HepG2 (cell line): ENCODE results near the gene RNASE7. TPM values are rescaled to one million over a fixed set of nuclear protein-coding genes. Genes with fewer than 3 reads are reported as not detected.

ENCODE experiments used
- ATAC-seq: fragments of 200-7000 bp; cut with Tn5 transposase; 3 replicates; pipeline ENCODE4 v1.9.1; 2020; ENCODE audit warnings: mild to moderate bottlenecking, moderate library complexity
- BruUV-seq: library from RNA; stranded (reverse); fragments of 400-500 nt; replicated peaks from 2 replicates; lab custom pipeline; 2021; lab: Mats Ljungman, UMichigan
- CTCF ChIA-PET: fragments of 300-600 bp; formaldehyde crosslinking; extraction: SDS; loops from one replicate; lab custom pipeline; 2021; ENCODE audit warnings: low total read pairs, inconsistent platforms, low intra/inter-chr PET ratio; lab: Yijun Ruan, JAX
- POLR2A ChIA-PET: fragments of 350-600 bp; sonication (Branson Sonifier 250); formaldehyde crosslinking; loops from one replicate; lab custom pipeline; 2020; ENCODE audit warnings: antibody characterized with exemption, inconsistent platforms; lab: Yijun Ruan, JAX
- DNase-seq: peaks from one replicate; pipeline ENCODE4 v3.0.0-alpha.2; 2015; ENCODE audit warnings: low spot score
- FAIRE-seq: peaks from 3 replicates; lab custom pipeline; 2011; peaks lifted over from hg19 to GRCh38; lab: Jason Lieb, UNC
- H2AFZ ChIP-seq: one replicate; pipeline ENCODE4 v1.6.1; 2011; ENCODE audit warnings: low read length, inconsistent platforms
- H3K27ac ChIP-seq: fragments of 300-600 bp; 3 replicates; pipeline ENCODE4 v1.8.0; 2011; ENCODE audit warnings: mixed run types, mild to moderate bottlenecking, mixed read lengths, low read length, inconsistent platforms; ENCODE audit not compliant: insufficient read depth; ENCODE audit errors: extremely low read length
- H3K27me3 ChIP-seq, 2 experiments: fragments of 200-600 bp in 1 of 2; 2 replicates in 1 of 2; 3 replicates in 1 of 2; pipeline versions ENCODE4 v1.6.0 to v1.8.0; 2011; ENCODE audit warnings: low read length in 2 of 2, mild to moderate bottlenecking in 2 of 2, moderate library complexity in 2 of 2, inconsistent platforms in 1 of 2; ENCODE audit not compliant: insufficient read depth in 2 of 2, control insufficient read depth in 1 of 2
- H3K36me3 ChIP-seq, 2 experiments: fragments of 200-600 bp in 1 of 2; replicated peaks in 1 of 2; 2 replicates in 1 of 2; 3 replicates in 1 of 2; pipeline versions ENCODE4 v1.5.1 to v1.8.0; 2011; ENCODE audit warnings: low read length in 2 of 2, inconsistent platforms in 1 of 2; ENCODE audit not compliant: insufficient read depth in 2 of 2, control insufficient read depth in 1 of 2
- H3K4me1 ChIP-seq: 2 replicates; pipeline ENCODE4 v1.5.1; 2012; ENCODE audit warnings: low read length, inconsistent platforms; ENCODE audit not compliant: insufficient read depth
- H3K4me2 ChIP-seq: 2 replicates; pipeline ENCODE4 v1.6.0; 2011; ENCODE audit warnings: low read depth, low read length, inconsistent platforms
- H3K4me3 ChIP-seq, 3 experiments: fragments of 200-600 bp in 1 of 3; sonication (generic), shearing (Covaris generic) in 1 of 3; replicated peaks in 1 of 3; 2 replicates each; pipeline ENCODE4 v1.5.1; 2011 to 2016; ENCODE audit warnings: low read length in 3 of 3, inconsistent platforms in 2 of 3, low read depth in 2 of 3, mild to moderate bottlenecking in 2 of 3, control low read depth in 1 of 3, mixed read lengths in 1 of 3; ENCODE audit not compliant: insufficient read depth in 1 of 3
- H3K79me2 ChIP-seq: one replicate; pipeline ENCODE4 v1.6.1; 2011; ENCODE audit warnings: low read length, inconsistent platforms; ENCODE audit not compliant: insufficient read depth
- H3K9ac ChIP-seq: 2 replicates; pipeline ENCODE4 v1.6.0; 2011; ENCODE audit warnings: mild to moderate bottlenecking, low read depth, low read length, inconsistent platforms; ENCODE audit not compliant: insufficient read depth
- H3K9me3 ChIP-seq: 2 replicates; pipeline ENCODE4 v1.5.1; 2012; ENCODE audit warnings: mild to moderate bottlenecking, low read length
- H4K20me1 ChIP-seq: 2 replicates; pipeline ENCODE4 v1.6.0; 2011; ENCODE audit warnings: inconsistent platforms, mild to moderate bottlenecking, low read length, moderate library complexity; ENCODE audit not compliant: insufficient read depth
- ASH2L ChIP-seq: fragments of 300-600, 200-600 bp; sonication (generic); IDR thresholded peaks from 2 replicates; pipeline ENCODE4 v1.7.0; 2017; ENCODE audit warnings: low read depth, mild to moderate bottlenecking, moderate library complexity, mixed read lengths, low read length; ENCODE audit not compliant: insufficient read length
- ATF3 ChIP-seq: sonication (generic); formaldehyde crosslinking; IDR thresholded peaks from 2 replicates; pipeline ENCODE4 v1.4.0; 2020; ENCODE audit warnings: missing genetic modification reagents
- BRD4 ChIP-seq: sonication (generic); formaldehyde crosslinking; IDR thresholded peaks from 2 replicates; pipeline ENCODE4 v1.4.0; 2020; ENCODE audit warnings: missing genetic modification reagents
- CCDC6 ChIP-seq: sonication (generic); formaldehyde crosslinking; IDR thresholded peaks from 2 replicates; pipeline ENCODE4 v1.8.1; 2022; ENCODE audit warnings: mild to moderate bottlenecking, missing genetic modification reagents, moderate library complexity
- HOXA5 ChIP-seq: sonication (generic); formaldehyde crosslinking; IDR thresholded peaks from 2 replicates; pipeline ENCODE4 v1.4.0; 2020; ENCODE audit warnings: missing genetic modification reagents
- KMT2A ChIP-seq: sonication (generic); formaldehyde crosslinking; IDR thresholded peaks from 2 replicates; pipeline ENCODE4 v1.4.0; 2020; ENCODE audit warnings: missing genetic modification reagents
- MIXL1 ChIP-seq: IDR thresholded peaks from 2 replicates; pipeline ENCODE4 v1.6.1; 2016
- POLR2A ChIP-seq, 2 experiments: IDR thresholded peaks; 2 replicates each; pipeline ENCODE4 v1.6.1; 2011; ENCODE audit warnings: low read depth in 2 of 2, low read length in 2 of 2, mild to moderate bottlenecking in 1 of 2, moderate library complexity in 1 of 2; ENCODE audit not compliant: insufficient read depth in 1 of 2
- PREB ChIP-seq: sonication (generic); formaldehyde crosslinking; IDR thresholded peaks from 2 replicates; pipeline ENCODE4 v1.4.0; 2020; ENCODE audit warnings: missing genetic modification reagents
- RARG ChIP-seq: sonication (generic); formaldehyde crosslinking; IDR thresholded peaks from 2 replicates; pipeline ENCODE4 v1.4.0; 2020; ENCODE audit warnings: low read depth, mild to moderate bottlenecking, missing genetic modification reagents
- RCOR2 ChIP-seq: IDR thresholded peaks from 2 replicates; pipeline ENCODE4 v1.6.1; 2016; ENCODE audit warnings: missing biosample characterization, missing genetic modification reagents
- SOX13 ChIP-seq, 3 experiments: fragments of 450-650 bp in 1 of 3; sonication (generic) in 1 of 3; formaldehyde crosslinking in 1 of 3; IDR thresholded peaks in 2 of 3; conservative IDR thresholded peaks in 1 of 3; 2 replicates each; pipeline versions ENCODE4 v1.5.0 to v1.6.1; 2016 to 2020; ENCODE audit warnings: antibody characterized with exemption in 1 of 3, mild to moderate bottlenecking in 1 of 3, missing compliant biosample characterization in 1 of 3, missing genetic modification reagents in 1 of 3, moderate library complexity in 1 of 3
- SP2 ChIP-seq: sonication (generic); formaldehyde crosslinking; IDR thresholded peaks from 2 replicates; pipeline ENCODE4 v1.5.1; 2020; ENCODE audit warnings: mild to moderate bottlenecking, missing genetic modification reagents
- THAP11 ChIP-seq: IDR thresholded peaks from 2 replicates; pipeline ENCODE4 v1.6.1; 2016; ENCODE audit warnings: missing biosample characterization, missing genetic modification reagents
- TOPORS ChIP-seq: sonication (generic); formaldehyde crosslinking; IDR thresholded peaks from 2 replicates; pipeline ENCODE4 v1.8.0; 2023; ENCODE audit warnings: mild to moderate bottlenecking, missing genetic modification reagents
- ZBTB1 ChIP-seq: sonication (generic); formaldehyde crosslinking; IDR thresholded peaks from 2 replicates; pipeline ENCODE4 v1.4.0; 2020; ENCODE audit warnings: missing genetic modification reagents, borderline replicate concordance
- ZFP37 ChIP-seq: sonication (generic); formaldehyde crosslinking; IDR thresholded peaks from 2 replicates; pipeline ENCODE4 v1.4.0; 2020; ENCODE audit warnings: missing genetic modification reagents, borderline replicate concordance
- ZNF282 ChIP-seq: fragments of 450-650 bp; IDR thresholded peaks from 2 replicates; pipeline ENCODE4 v1.6.1; 2018; ENCODE audit not compliant: partially characterized antibody
- ZNF329 ChIP-seq: sonication (generic); formaldehyde crosslinking; IDR thresholded peaks from 2 replicates; pipeline ENCODE4 v1.9.0; 2021; ENCODE audit warnings: low read depth, mild to moderate bottlenecking, missing genetic modification reagents
- ZNF33A ChIP-seq: sonication (generic); formaldehyde crosslinking; IDR thresholded peaks from 2 replicates; pipeline ENCODE4 v1.5.1; 2020; ENCODE audit warnings: missing genetic modification reagents, mild to moderate bottlenecking, moderate library complexity, borderline replicate concordance
- WGBS: methylation state at CpG from one replicate; pipeline ENCODE4 v1.1.6; 2017; ENCODE audit warnings: low lambda C conversion rate; 5-methylcytosine and 5-hydroxymethylcytosine counted together
- in situ Hi-C: cut with HindIII; loops from 2 replicates; pipeline ENCODE4 v1.10.0; 2017; ENCODE audit warnings: low pct_unique_long_range_greater_than_20kb; ENCODE audit not compliant: extremely low pct_ligation_motif_present
- intact Hi-C: fragments of 100-400 bp; cut with micrococcal nuclease; formaldehyde crosslinking; loops from one replicate; pipeline ENCODE4 v1.10.0; 2022; ENCODE audit not compliant: unreplicated experiment
- polyA plus RNA-seq, 8 experiments: library from polyadenylated mRNA; depleted of rRNA in 3 of 8; stranded (reverse) in 7 of 8; unstranded in 1 of 8; fragments of >200 nt; fragmentation: Illumina TruSeq in 4 of 8; extraction: Trizol in 4 of 8; gene quantifications; 2 replicates each; pipeline versions ENCODE4 v1.2.1 to v1.2.3, GENCODE V29; 2011 to 2016; ENCODE audit warnings: low read depth in 4 of 8, missing spikeins in 1 of 8, mixed read lengths in 1 of 8; ENCODE audit not compliant: insufficient read depth in 1 of 8
- total RNA-seq, 5 experiments: library from RNA; depleted of rRNA; stranded (reverse); fragments of >200 nt; fragmentation: Illumina TruSeq; extraction: Trizol; gene quantifications; 2 replicates each; pipeline ENCODE4 v1.2.3, GENCODE V29; 2016; ENCODE audit warnings: low read depth in 1 of 5
- TF ChIP-seq, protein P1 (sequence below): IDR thresholded peaks from 2 replicates; pipeline ENCODE4 v1.6.1; 2016; ENCODE audit warnings: low read depth, borderline replicate concordance

RNASE7 gene
- total and polyA plus RNA-seq, 2 of the 13 experiments (the other 11 are each of a cell fraction or from before 2014, with no cell fraction given): 0.04 TPM; not detected in 1

DNA sequence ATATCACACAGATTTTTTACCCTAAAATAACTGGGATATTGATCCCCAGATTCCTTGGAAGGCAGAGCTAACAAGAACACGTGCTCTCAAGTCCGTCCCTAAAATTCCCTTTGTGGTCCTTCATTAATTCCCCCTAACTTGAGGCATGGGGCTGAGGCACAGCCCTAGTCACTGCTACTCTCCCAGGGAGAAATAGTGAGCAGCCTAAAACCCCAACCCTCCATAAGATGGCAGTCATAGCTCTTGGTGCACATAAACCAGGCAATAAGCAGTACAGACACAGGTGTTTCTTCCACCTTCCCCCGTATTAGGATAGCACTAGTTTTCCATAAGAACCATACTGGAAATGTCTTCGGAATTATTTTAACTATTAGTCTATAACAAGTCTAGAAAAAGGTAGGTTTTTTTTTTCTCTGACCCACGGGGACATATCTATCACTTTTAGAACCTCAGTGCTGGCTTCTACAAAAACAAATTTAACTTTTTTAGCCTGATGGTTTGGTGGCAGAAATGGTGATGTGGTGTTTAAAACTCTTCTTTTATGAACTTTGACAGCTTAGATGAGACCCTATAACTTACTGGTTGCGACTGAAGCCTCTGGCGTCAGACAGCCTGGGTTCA lies 24.8 kb downstream of the RNASE7 start (continued):
- no peak for TF ChIP-seq ASH2L
- TF ChIP-seq BRD4 (CRISPR knock-in tag): no peak
- no peak for TF ChIP-seq ZNF329 (CRISPR knock-in tag)
- TF ChIP-seq RARG (CRISPR knock-in tag): no peak
- no peak for TF ChIP-seq THAP11
- no peak for TF ChIP-seq PREB
- TF ChIP-seq ATF3 (CRISPR knock-in tag): no peak
- TF ChIP-seq HOXA5 (CRISPR knock-in tag): 0 out of 2 replicates have a peak, but pooled peaks have one; percentile 26

GRCh38 chr14:21068521-21069387 lies 26.6 kb downstream of the RNASE7 start:
- no peak overlapping the region for H2AFZ ChIP-seq
- peaks cover 5 to 13% of the 10 kb centered on the region in 2 experiments; a peak in 4 of 5 replicates for H3K36me3 ChIP-seq
- 20% methylated on average over 45 of the region's 45 CpGs for WGBS
- DNase-seq: peak; percentile 84
- H3K79me2 ChIP-seq: peaks cover 6% of the 10 kb centered on the region
- TSS peak; percentile 75 for BruUV-seq
- H3K4me1 ChIP-seq: peaks cover 61% of the 10 kb centered on the region
- peak; percentile 64 for FAIRE-seq
- peak overlapping the region; percentile 87 for H3K4me2 ChIP-seq
- in situ Hi-C loops (loop anchor here (5.0 kb wide), 1 partner anchor 34 kb away; the partner anchor contains the start of gene TMEM253), intact Hi-C loops (loop anchor here (1.0 to 5.0 kb wide), 4 partner anchors 14 to 124 kb away; no protein-coding TSS in a partner anchor)
- POLR2A ChIA-PET: interaction anchor here (1.0 to 6.7 kb wide), 17 partner anchors 9 to 54 kb away, joined by 4 to 141 read pairs (median 7); partner anchors contain the start of genes TMEM253 and ZNF219
- H3K27ac ChIP-seq: peak overlapping the region; percentile 77
- peak; percentile 69 for ATAC-seq
- H3K9ac ChIP-seq: peak overlapping the region; percentile 80
- peaks cover 0 to 7% of the 10 kb centered on the region in 2 experiments; a peak in 1 of 5 replicates for H3K27me3 ChIP-seq
- CTCF ChIA-PET: interaction anchor here (0.7 to 7.5 kb wide), 6 partner anchors 13 to 54 kb away, joined by 4 to 135 read pairs (median 36); no protein-coding TSS in a partner anchor
- H4K20me1 ChIP-seq: no peaks in the 10 kb centered on the region
- H3K4me3 ChIP-seq: peak overlapping the region; percentile 86 to 90 (median 87)
- H3K9me3 ChIP-seq: no peaks in the 10 kb centered on the region
- no peak for TF ChIP-seq ZNF33A
- no peak for TF ChIP-seq SOX13 (IDR thresholded peaks at IDR 0.05)
- peak in 1 of 2 experiments; percentile 32; a peak in 1 of 4 replicates for TF ChIP-seq SOX13 (CRISPR knock-in tag; conservative IDR thresholded peaks at IDR 0.05 in 1 of 2, IDR thresholded peaks at IDR 0.05 in 1 of 2)
- no peak; the same call in 1 of the 2 replicates for TF ChIP-seq MIXL1 (CRISPR knock-in tag)
- TF ChIP-seq, protein P1, sequence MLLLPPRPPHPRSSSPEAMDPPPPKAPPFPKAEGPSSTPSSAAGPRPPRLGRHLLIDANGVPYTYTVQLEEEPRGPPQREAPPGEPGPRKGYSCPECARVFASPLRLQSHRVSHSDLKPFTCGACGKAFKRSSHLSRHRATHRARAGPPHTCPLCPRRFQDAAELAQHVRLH (CRISPR knock-in tag): no peak
- TF ChIP-seq ZNF282: no peak
- TF ChIP-seq POLR2A (IDR thresholded peaks at IDR 0.05; ENCODE audit: insufficient read depth in 1 of 2, low read depth in 2 of 2, low read length in 2 of 2): no peak
- 0 out of 2 replicates have a peak, but pooled peaks have one; percentile 55 for TF ChIP-seq KMT2A (CRISPR knock-in tag)
- no peak for TF ChIP-seq SP2 (CRISPR knock-in tag)
- peak; percentile 31; the same call in 1 of the 2 replicates for TF ChIP-seq CCDC6 (CRISPR knock-in tag)
- 0 out of 2 replicates have a peak, but pooled peaks have one; percentile 49 for TF ChIP-seq ZFP37 (CRISPR knock-in tag)
- TF ChIP-seq TOPORS (CRISPR knock-in tag): no peak
- TF ChIP-seq ZBTB1: no peak
- peak; percentile 21; the same call in 1 of the 2 replicates for TF ChIP-seq RCOR2
